SK-N-SH (cell line): ENCODE data around the gene NSD2. TPM values are rescaled to one million over a fixed set of nuclear protein-coding genes. Genes with fewer than 3 reads are reported as not detected.

ENCODE experiments used
- CTCF ChIA-PET: fragments of 300-600, 350-600 bp; formaldehyde crosslinking; extraction: SDS; loops from one replicate; lab custom pipeline; 2021; lab: Yijun Ruan, JAX
- POLR2A ChIA-PET: fragments of 350-600 bp; sonication (Branson Sonifier 250); formaldehyde crosslinking; extraction: SDS; loops from one replicate; lab custom pipeline; 2020; ENCODE audit warnings: antibody characterized with exemption, inconsistent platforms; lab: Yijun Ruan, JAX
- DNase-seq: peaks from one replicate; pipeline ENCODE4 v3.0.0; 2012
- H2AFZ ChIP-seq: fragments of 200-600 bp; sonication (generic); 2 replicates; pipeline ENCODE4 v1.8.1; 2016; ENCODE audit warnings: antibody characterized with exemption, mild to moderate bottlenecking, low read depth
- H3F3A ChIP-seq: fragments of 200-600 bp; sonication (generic); replicated peaks from 2 replicates; pipeline ENCODE3; 2016; ENCODE audit warnings: antibody characterized with exemption, mild to moderate bottlenecking; ENCODE audit not compliant: insufficient read depth
- H3K27ac ChIP-seq, 2 experiments: fragments of 200-500 bp in 1 of 2; fragments of 200-600 bp in 1 of 2; sonication (Bioruptor generic) in 1 of 2; sonication (generic), shearing (Covaris generic) in 1 of 2; 2 replicates each; pipeline versions ENCODE4 v1.5.1 to v1.6.1; 2014 to 2016; ENCODE audit warnings: low read depth in 2 of 2, inconsistent platforms in 1 of 2, low read length in 1 of 2, mild to moderate bottlenecking in 1 of 2, mixed read lengths in 1 of 2
- H3K27me3 ChIP-seq: fragments of 200-600 bp; sonication (generic), shearing (Covaris generic); 2 replicates; pipeline ENCODE4 v1.6.1; 2016; ENCODE audit warnings: mixed run types; ENCODE audit not compliant: insufficient read depth
- H3K36me3 ChIP-seq, 2 experiments: fragments of 200-500 bp in 1 of 2; fragments of 200-600 bp in 1 of 2; sonication (Bioruptor generic) in 1 of 2; sonication (generic) in 1 of 2; replicated peaks in 1 of 2; 2 replicates each; pipeline versions ENCODE3 to v1.5.1; 2014 to 2016; ENCODE audit warnings: low read length in 1 of 2, mild to moderate bottlenecking in 1 of 2; ENCODE audit not compliant: insufficient read depth in 2 of 2, control insufficient read depth in 1 of 2
- H3K4me1 ChIP-seq, 2 experiments: fragments of 200-500 bp in 1 of 2; fragments of 200-600 bp in 1 of 2; sonication (Bioruptor generic) in 1 of 2; sonication (generic), shearing (Covaris generic) in 1 of 2; 2 replicates each; pipeline versions ENCODE4 v1.5.1 to v1.6.1; 2014 to 2016; ENCODE audit warnings: low read depth in 1 of 2, low read length in 1 of 2, mixed run types in 1 of 2; ENCODE audit not compliant: insufficient read depth in 2 of 2, control insufficient read depth in 1 of 2
- H3K4me2 ChIP-seq: fragments of 200-600 bp; sonication (generic), shearing (Covaris generic); 2 replicates; pipeline ENCODE4 v1.6.1; 2017; ENCODE audit warnings: mixed run types
- H3K4me3 ChIP-seq, 2 experiments: fragments of 200-500 bp in 1 of 2; fragments of 200-600 bp in 1 of 2; sonication (Bioruptor generic) in 1 of 2; sonication (generic), shearing (Covaris generic) in 1 of 2; 2 replicates each; pipeline versions ENCODE4 v1.5.1 to v1.8.1; 2014 to 2016; ENCODE audit warnings: low read depth in 2 of 2, inconsistent platforms in 1 of 2, low read length in 1 of 2, mild to moderate bottlenecking in 1 of 2, mixed read lengths in 1 of 2, moderate library complexity in 1 of 2
- H3K79me2 ChIP-seq: fragments of 200-600 bp; sonication (generic); 2 replicates; pipeline ENCODE4 v1.8.1; 2017; ENCODE audit warnings: mild to moderate bottlenecking; ENCODE audit not compliant: insufficient read depth
- H3K9ac ChIP-seq: fragments of 200-600 bp; sonication (generic); 2 replicates; pipeline ENCODE4 v1.6.1; 2017; ENCODE audit warnings: mixed run types
- H3K9me2 ChIP-seq: fragments of 200-600 bp; sonication (generic); 2 replicates; pipeline ENCODE4 v1.6.1; 2017; ENCODE audit warnings: mixed run types
- H3K9me3 ChIP-seq: fragments of 200-600 bp; sonication (generic); 2 replicates; pipeline ENCODE4 v1.6.1; 2017; ENCODE audit warnings: mixed run types, mild to moderate bottlenecking, moderate library complexity
- H4K20me1 ChIP-seq: fragments of 200-600 bp; sonication (generic); 2 replicates; pipeline ENCODE4 v1.6.1; 2017; ENCODE audit warnings: mild to moderate bottlenecking, mixed run types; ENCODE audit not compliant: insufficient read depth
- CHD2 ChIP-seq: fragments of 150-350 bp; IDR thresholded peaks from 2 replicates; pipeline ENCODE4 v1.6.1; 2018; ENCODE audit warnings: low read length; ENCODE audit not compliant: partially characterized antibody
- ELF1 ChIP-seq: IDR thresholded peaks from 2 replicates; pipeline ENCODE4 v1.4.0; 2012
- EP300 ChIP-seq, 2 experiments: IDR thresholded peaks; 2 replicates each; pipeline versions ENCODE4 v1.4.0 to v1.6.1; 2012; ENCODE audit warnings: borderline replicate concordance in 1 of 2, low read depth in 1 of 2, low read length in 1 of 2
- EZH2phosphoT487 ChIP-seq: fragments of 200-600 bp; sonication (generic); IDR thresholded peaks from 2 replicates; pipeline ENCODE4 v1.6.1; 2017; ENCODE audit warnings: low read depth, mixed run types, mild to moderate bottlenecking, antibody characterized with exemption, moderate library complexity, borderline replicate concordance
- FOXJ3 ChIP-seq: sonication (generic); formaldehyde crosslinking; IDR thresholded peaks from 2 replicates; pipeline ENCODE4 v1.5.1; 2020; ENCODE audit warnings: mild to moderate bottlenecking, missing genetic modification reagents
- GABPA ChIP-seq: IDR thresholded peaks from 2 replicates; pipeline ENCODE4 v1.4.0; 2012; ENCODE audit warnings: low read depth, mild to moderate bottlenecking
- GATA2 ChIP-seq: sonication (generic); formaldehyde crosslinking; IDR thresholded peaks from 2 replicates; pipeline ENCODE4 v1.5.0; 2020; ENCODE audit warnings: mild to moderate bottlenecking, missing genetic modification reagents
- JUND ChIP-seq: IDR thresholded peaks from 2 replicates; pipeline ENCODE4 v1.4.0; 2012
- MEF2A ChIP-seq: IDR thresholded peaks from 2 replicates; pipeline ENCODE4 v1.4.0; 2012; ENCODE audit warnings: low read depth, borderline replicate concordance
- MXI1 ChIP-seq: IDR thresholded peaks from 2 replicates; pipeline ENCODE4 v1.6.1; 2012; ENCODE audit warnings: mild to moderate bottlenecking, low read depth, low read length, improper control_type of control experiment
- NFIC ChIP-seq: IDR thresholded peaks from 2 replicates; pipeline ENCODE4 v1.4.0; 2012; ENCODE audit warnings: borderline replicate concordance
- NRF1 ChIP-seq: IDR thresholded peaks from 2 replicates; pipeline ENCODE4 v1.6.1; 2012; ENCODE audit warnings: low read depth, mild to moderate bottlenecking, low read length
- RCOR1 ChIP-seq: fragments of 150-350 bp; IDR thresholded peaks from 2 replicates; pipeline ENCODE4 v1.6.1; 2017; ENCODE audit warnings: antibody characterized with exemption, low read length
- RFX5 ChIP-seq: IDR thresholded peaks from 2 replicates; pipeline ENCODE4 v1.6.1; 2012; ENCODE audit warnings: mild to moderate bottlenecking, improper control_type of control experiment, low read length
- SMC3 ChIP-seq: IDR thresholded peaks from 2 replicates; pipeline ENCODE4 v1.6.1; 2012; ENCODE audit warnings: low read depth, low read length, improper control_type of control experiment
- TCF12 ChIP-seq: IDR thresholded peaks from 2 replicates; pipeline ENCODE4 v1.4.0; 2012
- YY1 ChIP-seq: IDR thresholded peaks from 2 replicates; pipeline ENCODE4 v1.4.0; 2012; ENCODE audit warnings: low read depth, mild to moderate bottlenecking
- WGBS: methylation state at CpG from one replicate; pipeline ENCODE4 v1.1.6; 2017; ENCODE audit warnings: low lambda C conversion rate; 5-methylcytosine and 5-hydroxymethylcytosine counted together
- polyA plus RNA-seq, 3 experiments: library from polyadenylated mRNA; depleted of rRNA; stranded (reverse); fragments of >200 nt; gene quantifications; 2 replicates each; pipeline ENCODE4 v1.2.3, GENCODE V29; 2012
- TF ChIP-seq, protein P1 (sequence below): fragments of 150-350 bp; IDR thresholded peaks from 2 replicates; pipeline ENCODE4 v1.6.1; 2017; ENCODE audit warnings: antibody characterized with exemption, low read length, low read depth, borderline replicate concordance
- TF ChIP-seq, protein P2 (sequence below): IDR thresholded peaks from 2 replicates; pipeline ENCODE4 v1.4.0; 2012; ENCODE audit warnings: low read depth
- TF ChIP-seq, protein P3 (sequence below): IDR thresholded peaks from 2 replicates; pipeline ENCODE4 v1.6.1; 2012; ENCODE audit warnings: mild to moderate bottlenecking, low read depth, low read length, moderate library complexity
- TF ChIP-seq, protein P4 (sequence below): fragments of 150-350 bp; IDR thresholded peaks from 2 replicates; pipeline ENCODE4 v1.6.1; 2016; ENCODE audit warnings: mild to moderate bottlenecking, low read depth, low read length

NSD2 gene
- polyA plus RNA-seq, 1 of the 3 experiments (the other 2 are of a cell fraction), result 34.2 TPM

DNA sequence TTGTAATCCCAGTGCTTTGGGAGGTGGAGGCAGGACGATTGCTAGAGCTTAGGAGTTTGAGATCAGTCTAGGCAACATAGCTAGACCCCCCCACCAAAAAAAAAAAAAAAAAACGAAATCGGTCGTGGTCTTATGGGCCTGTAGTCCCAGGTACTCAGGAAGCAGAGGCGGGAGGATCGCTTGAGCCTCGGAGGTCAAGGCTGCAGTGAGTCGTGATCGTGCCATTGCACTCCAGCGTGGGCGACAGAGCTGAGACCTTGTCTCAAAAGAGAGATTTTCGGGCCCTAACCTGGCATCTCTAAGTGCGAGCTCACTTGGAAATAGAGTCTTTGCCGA, 8.3 kb upstream of the NSD2 start:
- no peak overlapping the region for H3K9ac ChIP-seq
- no peak overlapping the region for H3K4me2 ChIP-seq
- H3K36me3 ChIP-seq, result no peaks in the 10 kb centered on the region
- CTCF ChIA-PET, result interaction anchor here (1.2 kb wide), 1 partner anchor 10 kb away, joined by 3 read pairs; no protein-coding TSS in a partner anchor
- no peak for TF ChIP-seq CHD2
- TF ChIP-seq YY1, result no peak
- TF ChIP-seq, protein P1, sequence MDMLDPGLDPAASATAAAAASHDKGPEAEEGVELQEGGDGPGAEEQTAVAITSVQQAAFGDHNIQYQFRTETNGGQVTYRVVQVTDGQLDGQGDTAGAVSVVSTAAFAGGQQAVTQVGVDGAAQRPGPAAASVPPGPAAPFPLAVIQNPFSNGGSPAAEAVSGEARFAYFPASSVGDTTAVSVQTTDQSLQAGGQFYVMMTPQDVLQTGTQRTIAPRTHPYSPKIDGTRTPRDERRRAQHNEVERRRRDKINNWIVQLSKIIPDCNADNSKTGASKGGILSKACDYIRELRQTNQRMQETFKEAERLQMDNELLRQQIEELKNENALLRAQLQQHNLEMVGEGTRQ, result no peak
- TF ChIP-seq JUND, result no peak
- TF ChIP-seq MXI1, result no peak
- no peak for TF ChIP-seq EP300 (IDR thresholded peaks at IDR 0.05; ENCODE audit: borderline replicate concordance in 1 of 2, low read depth in 1 of 2, low read length in 1 of 2)
- no peak for TF ChIP-seq GATA2 (CRISPR knock-in tag)
- TF ChIP-seq, all 33 proteins: peak for 0
- no peaks in the 10 kb centered on the region for H4K20me1 ChIP-seq
- no peaks in the 10 kb centered on the region for H3F3A ChIP-seq
- H3K79me2 ChIP-seq, result peaks cover 6% of the 10 kb centered on the region; the same call in 1 of the 2 replicates
- H3K27me3 ChIP-seq, result no peaks in the 10 kb centered on the region
- H3K9me2 ChIP-seq, result no peaks in the 10 kb centered on the region
- H3K9me3 ChIP-seq, result no peaks in the 10 kb centered on the region
- no peak for DNase-seq
- no peak overlapping the region for H3K27ac ChIP-seq
- H3K4me3 ChIP-seq, result no peak overlapping the region
- WGBS, result 78% methylated on average over 13 of the region's 14 CpGs
- H3K4me1 ChIP-seq, result peaks cover 0 to 15% of the 10 kb centered on the region in 2 experiments; a peak in 1 of 4 replicates
- H2AFZ ChIP-seq, result no peak overlapping the region
- POLR2A ChIA-PET, result interaction anchor here (0.6 kb wide), 1 partner anchor 369 kb away, joined by 3 read pairs; no protein-coding TSS in a partner anchor

DNA sequence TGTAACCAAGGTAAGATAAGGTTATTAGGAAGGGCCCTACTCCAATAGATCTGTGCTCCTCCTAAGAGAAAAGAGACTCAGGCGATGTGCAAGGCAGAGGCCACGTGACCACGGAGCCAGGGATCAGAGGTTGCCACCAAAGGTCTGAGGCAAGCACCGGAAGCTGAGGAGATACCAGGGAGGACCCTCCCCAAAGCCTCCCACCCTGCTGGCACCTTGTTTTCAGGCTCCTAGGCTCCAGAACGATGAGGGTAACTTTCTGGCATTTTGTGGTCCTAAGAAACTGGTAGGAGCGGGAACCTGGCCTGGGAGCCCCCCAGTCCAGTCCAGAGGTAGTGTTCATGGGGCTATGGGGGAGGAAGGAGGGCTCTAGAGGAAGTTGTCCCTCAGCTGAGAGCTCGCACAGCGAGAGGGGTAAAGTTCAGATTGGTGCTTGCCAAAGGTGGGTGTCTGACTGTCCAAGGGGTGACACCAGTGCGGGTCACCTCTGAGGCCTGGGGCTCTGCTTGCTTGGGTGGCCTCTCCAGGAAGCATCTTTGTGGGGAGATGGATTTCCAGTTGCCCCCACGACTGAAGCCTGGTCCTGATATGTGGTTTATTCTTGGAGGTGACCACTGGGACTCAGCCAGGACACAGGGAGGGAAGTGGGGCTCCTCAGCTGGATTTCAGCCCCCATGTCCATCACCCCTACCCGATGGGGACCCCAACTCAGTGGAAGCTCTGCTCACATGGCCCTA, 7.7 kb upstream of the NSD2 start:
- no peaks in the 10 kb centered on the region for H4K20me1 ChIP-seq
- H3K9ac ChIP-seq, result no peak overlapping the region
- no peak overlapping the region for H2AFZ ChIP-seq
- no peak overlapping the region for H3K27ac ChIP-seq
- H3K36me3 ChIP-seq, result no peaks in the 10 kb centered on the region
- H3K79me2 ChIP-seq, result peaks cover under 1% of the 10 kb centered on the region; the same call in 1 of the 2 replicates
- no peak for DNase-seq
- no peaks in the 10 kb centered on the region for H3F3A ChIP-seq
- no peaks in the 10 kb centered on the region for H3K9me3 ChIP-seq
- no peaks in the 10 kb centered on the region for H3K27me3 ChIP-seq
- H3K9me2 ChIP-seq, result no peaks in the 10 kb centered on the region
- ChIA-PET CTCF (interaction anchor here (1.2 to 1.3 kb wide), 2 partner anchors 9 to 116 kb away, joined by 3 to 5 read pairs; no protein-coding TSS in a partner anchor), POLR2A (no interaction called here)
- H3K4me1 ChIP-seq, result peaks cover 0 to 12% of the 10 kb centered on the region in 2 experiments; a peak in 1 of 4 replicates
- no peak overlapping the region for H3K4me2 ChIP-seq
- H3K4me3 ChIP-seq, result no peak overlapping the region
- WGBS, result 91% methylated on average over 8 of the region's 11 CpGs
- TF ChIP-seq ELF1 (no peak), NRF1 (no peak), EZH2phosphoT487 (no peak), RCOR1 (no peak), SMC3 (no peak), GATA2 (CRISPR knock-in tag) (no peak), YY1 (no peak), RFX5 (no peak), GABPA (no peak), TCF12 (no peak), JUND (no peak), MEF2A (no peak), FOXJ3 (CRISPR knock-in tag) (no peak), NFIC (no peak)
- TF ChIP-seq, protein P2, sequence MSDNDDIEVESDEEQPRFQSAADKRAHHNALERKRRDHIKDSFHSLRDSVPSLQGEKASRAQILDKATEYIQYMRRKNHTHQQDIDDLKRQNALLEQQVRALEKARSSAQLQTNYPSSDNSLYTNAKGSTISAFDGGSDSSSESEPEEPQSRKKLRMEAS, result no peak
- TF ChIP-seq, protein P3, sequence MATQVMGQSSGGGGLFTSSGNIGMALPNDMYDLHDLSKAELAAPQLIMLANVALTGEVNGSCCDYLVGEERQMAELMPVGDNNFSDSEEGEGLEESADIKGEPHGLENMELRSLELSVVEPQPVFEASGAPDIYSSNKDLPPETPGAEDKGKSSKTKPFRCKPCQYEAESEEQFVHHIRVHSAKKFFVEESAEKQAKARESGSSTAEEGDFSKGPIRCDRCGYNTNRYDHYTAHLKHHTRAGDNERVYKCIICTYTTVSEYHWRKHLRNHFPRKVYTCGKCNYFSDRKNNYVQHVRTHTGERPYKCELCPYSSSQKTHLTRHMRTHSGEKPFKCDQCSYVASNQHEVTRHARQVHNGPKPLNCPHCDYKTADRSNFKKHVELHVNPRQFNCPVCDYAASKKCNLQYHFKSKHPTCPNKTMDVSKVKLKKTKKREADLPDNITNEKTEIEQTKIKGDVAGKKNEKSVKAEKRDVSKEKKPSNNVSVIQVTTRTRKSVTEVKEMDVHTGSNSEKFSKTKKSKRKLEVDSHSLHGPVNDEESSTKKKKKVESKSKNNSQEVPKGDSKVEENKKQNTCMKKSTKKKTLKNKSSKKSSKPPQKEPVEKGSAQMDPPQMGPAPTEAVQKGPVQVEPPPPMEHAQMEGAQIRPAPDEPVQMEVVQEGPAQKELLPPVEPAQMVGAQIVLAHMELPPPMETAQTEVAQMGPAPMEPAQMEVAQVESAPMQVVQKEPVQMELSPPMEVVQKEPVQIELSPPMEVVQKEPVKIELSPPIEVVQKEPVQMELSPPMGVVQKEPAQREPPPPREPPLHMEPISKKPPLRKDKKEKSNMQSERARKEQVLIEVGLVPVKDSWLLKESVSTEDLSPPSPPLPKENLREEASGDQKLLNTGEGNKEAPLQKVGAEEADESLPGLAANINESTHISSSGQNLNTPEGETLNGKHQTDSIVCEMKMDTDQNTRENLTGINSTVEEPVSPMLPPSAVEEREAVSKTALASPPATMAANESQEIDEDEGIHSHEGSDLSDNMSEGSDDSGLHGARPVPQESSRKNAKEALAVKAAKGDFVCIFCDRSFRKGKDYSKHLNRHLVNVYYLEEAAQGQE, result no peak
- TF ChIP-seq, protein P4, sequence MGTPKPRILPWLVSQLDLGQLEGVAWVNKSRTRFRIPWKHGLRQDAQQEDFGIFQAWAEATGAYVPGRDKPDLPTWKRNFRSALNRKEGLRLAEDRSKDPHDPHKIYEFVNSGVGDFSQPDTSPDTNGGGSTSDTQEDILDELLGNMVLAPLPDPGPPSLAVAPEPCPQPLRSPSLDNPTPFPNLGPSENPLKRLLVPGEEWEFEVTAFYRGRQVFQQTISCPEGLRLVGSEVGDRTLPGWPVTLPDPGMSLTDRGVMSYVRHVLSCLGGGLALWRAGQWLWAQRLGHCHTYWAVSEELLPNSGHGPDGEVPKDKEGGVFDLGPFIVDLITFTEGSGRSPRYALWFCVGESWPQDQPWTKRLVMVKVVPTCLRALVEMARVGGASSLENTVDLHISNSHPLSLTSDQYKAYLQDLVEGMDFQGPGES, result no peak
